ENCODE measurements around the gene CHRND.
"Not testable (repeated sequence)": the region's sequence is repeated elsewhere in the genome, so short reads cannot be mapped to it uniquely, and the experiment has no call there.

CHRND gene

DNA sequence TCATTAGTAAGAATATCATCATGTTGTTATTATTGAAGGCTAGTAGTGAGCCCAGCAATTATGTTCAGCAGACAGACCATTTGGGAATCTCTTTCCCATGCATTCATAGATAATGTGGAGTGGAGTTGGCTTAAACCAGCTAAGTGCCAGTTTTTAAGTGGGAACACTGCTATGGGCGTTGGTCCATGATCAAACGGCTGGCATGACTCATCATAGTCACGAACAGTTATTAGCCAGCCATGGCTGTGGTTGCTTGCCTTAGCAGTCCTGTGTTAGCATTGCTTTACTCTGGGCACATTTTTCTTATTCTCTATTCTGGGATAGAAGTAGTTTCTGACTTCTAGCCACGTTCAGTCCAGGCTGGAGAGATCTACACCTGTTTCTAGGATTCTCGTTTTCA is 42.2 kb downstream of the CHRND start:
- H3K27ac ChIP-seq: peak overlapping the region; percentile 50
- DNase-seq (ENCODE audit: low read depth, low spot score): no peak

DNA sequence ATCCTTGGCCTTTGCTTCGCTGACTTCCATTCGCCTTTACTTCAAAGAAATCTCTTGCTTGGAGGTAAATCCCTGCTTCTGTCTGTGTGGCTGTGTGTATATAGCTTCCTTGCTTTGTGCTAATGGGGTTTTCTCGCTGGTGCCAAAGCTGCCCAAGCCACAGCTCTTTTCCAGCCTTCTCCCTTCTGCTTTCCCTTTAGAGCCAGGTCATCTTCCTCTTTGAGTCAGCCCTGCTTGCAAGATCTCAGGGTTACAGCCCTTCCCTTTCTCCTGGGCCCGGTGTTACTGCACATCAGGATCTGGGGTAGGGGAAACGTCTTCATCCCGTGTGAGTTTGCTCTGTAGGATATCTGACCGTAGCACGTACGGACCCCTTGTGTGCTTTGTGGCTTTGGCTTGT is 43.6 kb downstream of the CHRND start:
- DNase-seq (ENCODE audit: low read depth, low spot score): no peak
- no peak overlapping the region for H3K27ac ChIP-seq

DNA sequence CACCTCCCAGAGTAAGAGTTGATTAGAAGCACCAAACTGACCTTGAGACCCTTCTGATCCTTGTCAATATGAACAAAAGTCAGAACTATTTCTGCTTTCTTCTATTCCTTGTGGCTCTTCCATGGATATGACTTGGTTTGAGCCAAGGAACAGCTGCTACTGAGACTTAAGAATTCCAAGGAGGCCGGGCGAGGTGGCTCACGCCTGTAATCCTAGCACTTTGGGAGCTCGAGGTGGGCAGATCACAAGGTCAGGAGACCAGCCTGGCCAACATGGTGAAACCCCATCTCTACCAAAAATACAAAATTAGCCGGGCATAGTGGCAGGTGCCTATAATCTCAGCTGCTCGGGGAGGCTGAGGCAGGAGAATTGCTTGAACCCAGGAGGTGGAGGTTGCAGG is 44.5 kb downstream of the CHRND start:
- H3K27ac ChIP-seq; DNase-seq (ENCODE audit: low read depth, low spot score): not testable (repeated sequence)

DNA sequence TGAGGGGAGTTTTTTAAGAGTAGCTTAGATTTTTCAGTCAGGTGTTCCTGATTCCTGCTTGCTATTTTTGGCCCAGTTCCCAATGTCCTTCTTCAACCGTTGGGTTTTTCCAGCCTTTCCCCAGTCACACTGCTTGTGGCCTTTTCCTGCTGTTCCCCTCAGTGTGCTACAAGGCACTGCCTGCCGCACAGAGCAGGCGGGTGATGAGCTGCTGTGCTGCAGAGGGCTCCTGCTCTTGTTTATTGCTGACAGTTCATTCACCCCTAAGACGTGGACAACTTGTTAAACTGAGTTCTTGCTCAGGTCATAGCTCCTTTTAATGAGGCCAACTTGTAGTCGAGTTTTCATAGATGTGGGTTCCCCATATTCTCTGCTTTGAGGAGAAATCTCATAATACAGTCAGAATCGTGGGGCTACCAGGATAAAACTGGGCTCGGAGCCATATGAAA is 45.1 kb downstream of the CHRND start:
- H3K27ac ChIP-seq: no peak overlapping the region
- DNase-seq (ENCODE audit: low read depth, low spot score): no peak

DNA sequence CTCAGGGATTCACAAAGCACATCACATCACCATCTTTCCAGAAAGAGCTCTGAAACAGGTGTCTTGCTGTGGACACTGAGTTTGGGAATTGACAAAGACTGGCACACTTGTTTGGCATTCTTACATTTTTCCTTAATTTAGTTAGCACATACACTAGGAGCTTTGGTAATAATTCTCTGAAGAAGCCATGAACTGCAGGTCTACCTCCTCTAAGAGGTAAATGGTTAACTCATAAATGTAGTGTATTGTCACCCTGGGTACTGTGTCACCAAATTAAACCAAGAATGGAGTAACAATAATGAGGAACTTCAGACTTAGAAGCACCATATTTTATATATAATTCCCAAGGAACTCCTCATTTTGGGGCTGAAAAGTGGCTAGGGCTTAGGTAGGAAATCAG is 47.1 kb downstream of the CHRND start:
- no peak overlapping the region for H3K27ac ChIP-seq
- DNase-seq (ENCODE audit: low read depth, low spot score): no peak

- no peak for DNase-seq (ENCODE audit: low read depth, low spot score)
These were observed 47.9 kb downstream of the CHRND start for GRCh38 chr2:232573771-232574435.

GRCh38 chr2:232574674-232575403 is 48.9 kb downstream of the CHRND start:
- no peak for DNase-seq (ENCODE audit: low read depth, low spot score)

More at GRCh38 chr2:232573771-232574435, 47.9 kb downstream of the CHRND start:
- H3K27ac ChIP-seq: peak overlapping the region; percentile 9

GRCh38 chr2:232575404-232575746 is 49.4 kb downstream of the CHRND start:
- DNase-seq (ENCODE audit: low read depth, low spot score): no peak
- H3K27ac ChIP-seq: no peak overlapping the region

More at GRCh38 chr2:232574674-232575403, 48.9 kb downstream of the CHRND start:
- peak overlapping the region; percentile 9 for H3K27ac ChIP-seq

DNA sequence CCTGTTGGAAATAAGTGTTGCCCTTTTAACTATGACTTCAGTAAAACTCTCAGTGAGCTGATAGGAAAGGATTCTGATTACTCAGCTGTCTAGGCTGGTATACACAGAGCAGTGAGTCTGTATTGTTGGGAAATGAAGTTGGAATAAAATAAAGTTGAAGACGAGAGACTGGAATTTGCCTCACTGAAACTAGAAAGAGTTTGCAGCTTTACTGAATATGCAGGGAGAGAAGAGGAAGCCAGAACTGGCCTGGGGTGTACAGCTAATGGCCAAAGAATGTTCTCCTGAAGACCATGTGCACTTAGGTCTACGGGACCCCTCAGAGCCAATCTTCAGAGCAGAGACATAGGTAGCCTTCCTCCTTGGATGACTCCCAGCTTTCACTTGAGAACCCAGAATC is 51.0 kb downstream of the CHRND start:
- H3K27ac ChIP-seq: no peak overlapping the region
- DNase-seq (ENCODE audit: low read depth, low spot score): no peak

DNA sequence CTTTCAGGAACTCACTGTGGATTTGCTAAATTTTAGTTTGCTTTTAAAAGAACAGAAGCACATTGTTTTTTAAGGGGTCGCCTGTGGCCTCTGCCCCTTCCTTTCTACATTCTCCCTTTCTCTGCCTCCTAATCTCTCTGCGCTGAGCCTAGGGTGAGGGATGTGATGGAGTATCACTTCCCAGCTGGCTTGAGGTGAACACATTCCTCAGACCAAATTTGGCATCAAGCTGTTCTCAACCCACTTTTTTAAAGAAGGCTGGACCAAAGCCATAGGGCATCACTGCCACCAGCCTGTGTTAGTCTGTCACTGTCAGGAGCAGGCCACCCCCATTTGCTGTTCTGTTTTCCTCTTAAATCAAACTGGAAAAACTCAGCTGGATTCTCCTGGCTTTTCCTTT is 51.9 kb downstream of the CHRND start:
- no peak overlapping the region for H3K27ac ChIP-seq
- no peak for DNase-seq (ENCODE audit: low read depth, low spot score)

- DNase-seq (ENCODE audit: low read depth, low spot score): no peak
- no peak overlapping the region for H3K27ac ChIP-seq
These were observed 52.7 kb downstream of the CHRND start for GRCh38 chr2:232578626-232579025.

GRCh38 chr2:232580648-232580981 is 54.7 kb downstream of the CHRND start:
- no peak for DNase-seq (ENCODE audit: low read depth, low spot score)

DNA sequence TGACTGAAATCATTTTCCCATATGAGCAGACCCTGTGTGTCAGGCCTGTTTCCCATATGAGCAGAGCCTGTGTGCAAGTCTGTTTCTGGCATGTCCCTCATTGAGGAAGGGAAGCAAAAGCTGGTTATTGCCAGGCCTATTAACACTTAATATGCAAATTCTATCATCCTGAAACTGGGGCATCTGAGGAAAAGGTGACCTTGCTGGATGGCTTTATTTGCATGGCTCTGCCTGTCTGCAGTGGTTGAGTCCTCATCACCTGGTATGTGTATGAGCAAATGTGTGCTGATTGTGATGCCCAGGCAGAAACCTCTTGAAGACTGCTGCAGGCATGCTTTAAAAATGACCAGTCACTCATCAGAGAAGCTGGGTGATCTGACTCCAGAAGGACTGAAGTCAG is 55.8 kb downstream of the CHRND start:
- DNase-seq (ENCODE audit: low read depth, low spot score): no peak
- H3K27ac ChIP-seq: no peak overlapping the region

More at GRCh38 chr2:232580648-232580981, 54.7 kb downstream of the CHRND start:
- H3K27ac ChIP-seq: no peak overlapping the region

- H3K27ac ChIP-seq: no peak overlapping the region
- no peak for DNase-seq (ENCODE audit: low read depth, low spot score)
These were observed 58.3 kb downstream of the CHRND start for GRCh38 chr2:232584238-232584637.
